Germinal center (tissue), 1 donor: ENCODE data around the gene PDE1C.

Experiments
- DNase-seq: peaks from one replicate; pipeline ENCODE4 v3.0.0; 2012; ENCODE audit warnings: mixed read lengths, low spot score

The PDE1C gene

DNA sequence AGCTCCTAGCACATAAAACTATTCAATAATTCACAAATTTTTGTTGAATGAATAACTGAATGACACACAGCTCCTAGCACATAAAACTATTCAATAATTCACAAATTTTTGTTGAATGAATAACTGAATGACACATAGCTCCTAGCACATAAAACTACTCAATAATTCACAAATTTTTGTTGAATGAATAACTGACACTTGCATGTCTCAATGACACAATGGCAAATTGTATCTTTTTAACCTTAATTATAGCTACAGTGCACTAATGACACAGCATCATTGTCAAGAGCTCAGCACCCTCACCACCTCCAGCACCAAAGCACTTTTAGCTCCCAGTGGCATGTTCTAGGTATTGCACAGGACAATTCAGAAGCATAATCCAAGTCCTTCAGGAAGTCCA is 131.6 kb downstream of the PDE1C start:
- DNase-seq, result no peak

DNA sequence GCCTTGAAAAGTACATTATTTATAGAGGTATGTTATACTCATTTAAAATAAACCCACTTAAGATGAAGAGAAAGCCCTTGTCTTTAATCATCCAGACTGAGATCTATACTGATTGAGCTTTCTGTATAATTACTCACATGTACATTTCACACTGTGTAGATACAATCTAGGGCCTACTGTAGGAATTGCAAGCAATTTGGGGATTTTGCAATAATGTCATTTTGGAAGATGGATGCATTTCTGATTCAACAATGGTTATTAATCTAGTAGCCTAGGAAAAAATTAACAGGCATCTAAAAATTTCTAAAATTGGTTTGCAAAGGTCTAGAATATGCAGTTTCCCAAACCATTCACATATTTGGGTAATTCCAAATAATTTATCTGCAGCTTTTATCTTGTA is 132.2 kb downstream of the PDE1C start:
- no peak for DNase-seq

- no peak for DNase-seq
These were observed 134.8 kb downstream of the PDE1C start for GRCh38 chr7:31935124-31936054.

DNA sequence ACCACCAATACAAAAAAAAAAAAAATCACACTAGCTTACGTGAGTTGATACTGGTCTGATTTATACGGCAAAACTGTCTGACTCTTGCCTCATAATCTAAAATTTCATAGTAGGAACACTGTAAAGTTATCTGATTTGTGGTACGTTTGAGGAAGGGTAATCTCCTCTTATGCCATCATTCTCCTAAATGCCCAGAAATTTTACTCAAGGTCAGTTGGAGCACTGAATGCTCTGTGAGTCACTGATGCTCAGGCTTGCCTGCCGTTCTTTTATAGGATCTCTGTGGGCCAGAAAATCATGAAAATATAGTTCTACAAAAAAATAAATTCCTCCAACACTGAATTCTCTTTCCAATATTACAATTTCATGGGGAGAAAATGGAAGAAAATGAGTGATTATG is 135.7 kb downstream of the PDE1C start:
- no peak for DNase-seq

DNA sequence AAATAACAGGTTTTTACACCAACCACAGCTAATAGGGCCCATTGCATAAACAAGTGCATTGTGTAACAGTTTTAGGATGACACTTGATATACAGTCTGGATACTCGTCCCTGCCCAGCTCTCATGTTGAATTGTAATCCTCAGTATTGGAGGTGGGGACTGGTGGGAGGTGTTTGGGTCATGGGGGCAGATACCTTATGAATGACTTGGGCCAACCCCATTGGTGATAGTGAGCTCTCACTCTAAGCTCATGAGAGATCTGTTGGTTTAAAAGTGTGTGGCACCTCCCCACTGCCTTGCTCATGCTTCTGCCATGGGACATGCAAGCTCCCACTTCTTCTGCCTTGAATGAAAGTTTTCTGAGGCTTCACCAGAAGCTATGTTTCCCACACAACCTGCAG is 136.7 kb downstream of the PDE1C start:
- no peak for DNase-seq

- no peak for DNase-seq
These were observed 143.1 kb downstream of the PDE1C start for GRCh38 chr7:31926991-31927584.

- DNase-seq, result no peak
These were observed 144.3 kb downstream of the PDE1C start for GRCh38 chr7:31925753-31926454.

DNA sequence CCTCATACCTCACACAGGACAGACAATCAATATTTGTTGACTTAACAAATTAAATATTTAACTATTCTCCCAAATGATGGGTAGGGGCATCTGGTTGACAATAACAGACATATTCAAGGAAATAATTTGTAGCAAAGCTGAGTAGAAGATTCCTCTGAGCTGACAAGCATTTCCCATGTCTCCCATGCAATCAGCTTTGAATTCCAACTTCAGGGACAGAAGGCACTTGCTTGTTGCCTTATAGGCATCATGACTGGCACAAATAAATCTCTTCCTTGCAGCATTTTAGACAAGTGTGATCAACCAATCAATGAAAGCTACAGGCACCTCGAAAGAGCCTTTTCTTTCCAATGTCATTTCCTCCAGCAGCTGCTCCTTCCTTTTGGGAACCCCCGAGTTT is 146.0 kb downstream of the PDE1C start:
- DNase-seq, result no peak

DNA sequence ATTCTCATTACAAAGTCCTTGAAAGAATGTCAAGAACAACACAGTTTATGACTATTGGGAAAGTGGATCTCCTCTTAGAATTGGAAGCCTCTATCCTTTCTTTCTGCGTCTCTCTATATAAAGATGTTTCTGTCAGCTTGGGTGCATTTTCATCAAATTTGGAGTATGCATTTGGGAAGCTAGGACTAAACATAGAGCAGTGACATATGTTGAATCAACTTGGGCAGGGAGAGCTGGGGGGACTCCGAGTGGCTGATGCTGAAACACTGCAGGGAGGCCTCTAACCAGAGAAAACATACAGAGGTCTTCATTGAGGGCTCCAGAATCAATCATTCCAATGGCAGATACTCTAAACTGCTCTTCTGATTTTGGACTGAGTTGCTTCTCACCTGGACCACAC is 147.4 kb downstream of the PDE1C start:
- DNase-seq, result no peak

DNA sequence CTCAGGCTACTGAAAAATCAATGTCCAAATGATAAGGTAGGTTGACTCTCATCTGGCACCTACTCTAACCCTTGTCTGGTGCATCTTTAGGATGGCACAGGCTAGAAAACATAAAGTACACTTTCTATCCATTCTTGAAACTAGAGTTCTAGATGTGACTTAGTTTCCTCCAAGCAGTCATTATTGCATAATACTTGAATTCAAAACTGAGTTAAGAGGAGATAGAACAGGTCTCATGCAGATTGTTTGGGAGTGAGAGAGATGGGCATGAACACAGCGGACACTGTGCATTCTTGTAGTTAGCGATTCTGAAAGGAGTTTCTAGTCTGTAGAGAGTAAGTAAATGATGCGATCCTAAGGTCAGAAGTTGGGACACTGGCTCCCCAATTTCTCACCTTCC is 149.2 kb downstream of the PDE1C start:
- DNase-seq, result no peak

GRCh38 chr7:31919678-31920369 is 150.4 kb downstream of the PDE1C start:
- DNase-seq, result no peak

- DNase-seq, result no peak
These were observed 151.4 kb downstream of the PDE1C start for GRCh38 chr7:31918706-31919393.

DNA sequence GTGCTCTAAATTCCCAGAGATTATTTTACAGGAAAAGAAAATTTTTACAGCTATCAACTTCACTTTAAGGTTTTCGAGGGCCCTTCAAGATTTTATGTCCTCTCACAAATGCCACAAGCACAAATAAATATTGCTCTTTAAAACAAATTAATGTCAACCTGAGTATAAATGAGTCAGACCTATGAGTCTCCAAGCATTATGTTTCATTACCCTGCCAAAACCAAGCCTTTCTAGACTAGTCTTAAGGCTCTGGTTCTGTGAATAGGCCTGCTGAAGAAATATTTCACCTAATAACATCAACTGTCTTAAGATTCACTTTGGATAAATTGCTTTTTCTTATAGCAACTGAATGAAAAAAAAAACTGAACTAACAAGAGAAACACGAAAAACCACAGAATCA is 153.0 kb downstream of the PDE1C start:
- DNase-seq, result no peak

GRCh38 chr7:31910191-31910590 is 160.0 kb downstream of the PDE1C start:
- DNase-seq, result no peak

GRCh38 chr7:31906479-31907171 is 163.6 kb downstream of the PDE1C start:
- no peak for DNase-seq

DNA sequence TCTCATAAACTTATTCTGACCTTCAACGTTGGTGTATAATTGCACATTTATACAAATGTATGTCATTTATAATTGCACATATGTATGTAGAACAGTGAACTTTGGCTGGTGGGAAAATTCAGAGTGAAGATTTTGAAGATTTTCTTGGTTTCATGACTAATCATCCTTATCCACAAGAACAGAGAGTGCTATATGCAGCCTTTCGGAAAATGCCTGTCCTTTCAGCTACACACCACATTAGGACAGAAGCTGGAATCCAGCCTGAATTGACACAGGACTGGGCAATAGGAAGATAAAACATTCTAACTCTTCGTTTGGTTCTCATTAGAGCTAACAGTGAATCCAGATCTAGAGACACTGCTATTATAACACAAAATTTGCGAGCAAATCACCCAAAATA is 166.2 kb downstream of the PDE1C start:
- no peak for DNase-seq

- DNase-seq, result no peak
These were observed 170.8 kb downstream of the PDE1C start for GRCh38 chr7:31899356-31899927.

DNA sequence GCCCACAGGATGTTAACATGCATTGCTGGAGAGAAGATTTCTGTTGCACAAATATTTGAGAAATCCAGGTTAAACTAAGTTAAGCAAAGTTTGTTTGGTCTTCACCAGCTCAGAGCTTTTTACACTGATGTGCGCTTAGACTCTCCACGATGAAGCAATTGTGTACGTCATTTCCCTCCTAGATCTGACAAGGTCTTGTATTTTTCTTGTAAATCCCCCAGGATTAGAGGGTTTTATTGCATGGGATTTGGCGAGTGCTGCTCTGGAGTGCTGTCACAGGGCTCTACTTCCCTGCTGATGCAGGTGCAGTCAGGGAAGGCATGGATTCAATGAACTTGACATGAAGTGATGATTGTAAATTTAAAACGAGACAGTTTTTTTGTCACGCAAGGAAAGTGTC is 173.3 kb downstream of the PDE1C start:
- DNase-seq, result no peak

DNA sequence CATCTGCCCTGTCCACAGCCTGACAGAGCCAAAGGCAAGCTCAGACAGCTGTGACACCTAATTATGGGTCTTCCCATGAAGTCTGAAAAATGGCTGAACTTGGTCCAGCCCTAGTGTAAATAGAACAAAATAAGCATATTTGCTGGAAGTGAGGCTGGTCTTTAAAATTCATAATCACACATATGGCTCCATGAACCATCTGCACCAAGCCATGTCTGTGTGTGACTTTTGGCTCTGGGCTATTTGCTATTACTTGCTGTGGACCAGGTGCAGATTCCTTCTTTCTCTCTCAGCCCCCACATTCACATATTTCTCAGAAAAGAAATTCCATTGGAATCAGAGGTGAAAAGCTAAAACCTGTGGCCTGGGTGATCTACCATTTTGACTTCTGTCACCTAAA is 175.9 kb downstream of the PDE1C start:
- DNase-seq, result no peak

GRCh38 chr7:31893365-31893764 is 176.8 kb downstream of the PDE1C start:
- no peak for DNase-seq
